ENCODE data around the gene CD69.
"Not testable (repeated sequence)": the region's sequence is repeated elsewhere in the genome, so short reads cannot be mapped to it uniquely, and the experiment has no call there.

Gene CD69

GRCh38 chr12:9721394-9722092 is 39.2 kb downstream of the CD69 start:
- TF ChIP-seq Cebpa-rat (IDR thresholded peaks at IDR 0.05) = peak in 5 of 11 experiments; percentile 51 to 95 (median 87); a peak in 9 of 22 replicates
- Histone ChIP-seq H3K9ac (peak overlapping the region; percentile 2 to 63 (median 36); a peak in 16 of 22 replicates), H3K27ac (peak overlapping the region; percentile 20 to 80 (median 67); a peak in 21 of 22 replicates), H3K4me1 (peaks cover 24 to 42% (median 37%) of the 10 kb centered on the region in 10 experiments), H3K27me3 (no peaks in the 10 kb centered on the region), H3K4me3 (peak overlapping the region in 3 of 10 experiments; percentile 4 to 6 (median 5); a peak in 2 of 20 replicates), H3K9me3 (replicated peaks in 1 of 11) (peaks cover 0 to 7% (median 0%) of the 10 kb centered on the region in 11 experiments; a peak in 5 of 22 replicates), H3K4me2 (peak overlapping the region; percentile 37 to 83 (median 69)), H4K20me1 (no peaks in the 10 kb centered on the region), H3K36me3 (no peaks in the 10 kb centered on the region)

GRCh38 chr12:9719790-9720189 is 40.9 kb downstream of the CD69 start:
- no peaks in the 10 kb centered on the region for H4K20me1 ChIP-seq
- H3K9me3 ChIP-seq (replicated peaks in 1 of 11) = peaks cover 0 to 14% (median 4%) of the 10 kb centered on the region in 11 experiments; a peak in 6 of 22 replicates
- no peaks in the 10 kb centered on the region for H3K27me3 ChIP-seq
- no peak for TF ChIP-seq Cebpa-rat (IDR thresholded peaks at IDR 0.05)
- peak overlapping the region in 8 of 11 experiments; percentile 9 to 81 (median 38); a peak in 9 of 22 replicates for H3K4me2 ChIP-seq
- no peak overlapping the region for H3K9ac ChIP-seq
- H3K36me3 ChIP-seq = no peaks in the 10 kb centered on the region
- H3K4me1 ChIP-seq = peaks cover 37 to 53% (median 46%) of the 10 kb centered on the region in 10 experiments
- no peak overlapping the region for H3K4me3 ChIP-seq
- peak overlapping the region in 8 of 11 experiments; percentile 2 to 74 (median 26); a peak in 8 of 22 replicates for H3K27ac ChIP-seq

GRCh38 chr12:9718968-9719367 is 41.7 kb downstream of the CD69 start:
- Histone ChIP-seq H3K4me3 (no peak overlapping the region), H4K20me1 (no peaks in the 10 kb centered on the region), H3K27ac (no peak overlapping the region), H3K4me1 (peaks cover 45 to 60% (median 53%) of the 10 kb centered on the region in 10 experiments), H3K4me2 (peak overlapping the region in 4 of 11 experiments; percentile 11 to 69 (median 38); a peak in 1 of 22 replicates), H3K9me3 (replicated peaks in 1 of 11) (peaks cover 0 to 14% (median 4%) of the 10 kb centered on the region in 11 experiments; a peak in 6 of 22 replicates), H3K36me3 (no peaks in the 10 kb centered on the region), H3K9ac (no peak overlapping the region), H3K27me3 (no peaks in the 10 kb centered on the region)
- no peak for TF ChIP-seq Cebpa-rat (IDR thresholded peaks at IDR 0.05)

- H3K4me1 ChIP-seq = peaks cover 51 to 67% (median 58%) of the 10 kb centered on the region in 10 experiments
- no peaks in the 10 kb centered on the region for H4K20me1 ChIP-seq
- no peaks in the 10 kb centered on the region for H3K36me3 ChIP-seq
- H3K27ac ChIP-seq = no peak overlapping the region
- peaks cover 0 to 14% (median 4%) of the 10 kb centered on the region in 11 experiments; a peak in 6 of 22 replicates for H3K9me3 ChIP-seq (replicated peaks in 1 of 11)
- H3K27me3 ChIP-seq = no peaks in the 10 kb centered on the region
- no peak for TF ChIP-seq Cebpa-rat (IDR thresholded peaks at IDR 0.05)
- no peak overlapping the region for H3K9ac ChIP-seq
- H3K4me2 ChIP-seq = 0 out of 22 replicates have a peak overlapping the region, but pooled peaks of 1 of the 11 experiments have one; percentile 3
- H3K4me3 ChIP-seq = no peak overlapping the region
Observed at GRCh38 chr12:9717070-9717925, 43.4 kb downstream of the CD69 start.

- Histone ChIP-seq H3K9me3 (replicated peaks in 1 of 11) (peaks cover 0 to 18% (median 4%) of the 10 kb centered on the region in 11 experiments; a peak in 6 of 22 replicates), H3K4me1 (peaks cover 25 to 44% (median 34%) of the 10 kb centered on the region in 10 experiments), H3K4me2 (peak overlapping the region in 9 of 11 experiments; percentile 7 to 68 (median 47); a peak in 14 of 22 replicates), H3K27ac (peak overlapping the region in 6 of 11 experiments; percentile 0 to 63 (median 29); a peak in 5 of 22 replicates)
- H3K36me3 ChIP-seq, H3K27me3 ChIP-seq, H4K20me1 ChIP-seq, H3K4me3 ChIP-seq, H3K9ac ChIP-seq: not testable (repeated sequence)
Observed at GRCh38 chr12:9713032-9713558, 47.6 kb downstream of the CD69 start.

GRCh38 chr12:9711664-9712063 is 49.0 kb downstream of the CD69 start:
- Histone ChIP-seq H3K27ac (no peak overlapping the region), H3K4me1 (peaks cover 36 to 58% (median 42%) of the 10 kb centered on the region in 10 experiments), H3K9me3 (replicated peaks in 1 of 11) (peaks cover 0 to 22% (median 2%) of the 10 kb centered on the region in 11 experiments; a peak in 5 of 22 replicates), H3K4me3 (no peak overlapping the region), H3K4me2 (no peak overlapping the region), H3K27me3 (no peaks in the 10 kb centered on the region), H3K36me3 (no peaks in the 10 kb centered on the region), H4K20me1 (no peaks in the 10 kb centered on the region), H3K9ac (no peak overlapping the region)
- no peak for TF ChIP-seq Cebpa-rat (IDR thresholded peaks at IDR 0.05)

- Histone ChIP-seq H3K4me1 (peaks cover 42 to 65% (median 49%) of the 10 kb centered on the region in 10 experiments), H3K27ac (no peak overlapping the region), H3K4me2 (no peak overlapping the region), H3K36me3 (no peaks in the 10 kb centered on the region), H3K4me3 (no peak overlapping the region), H4K20me1 (no peaks in the 10 kb centered on the region), H3K9me3 (replicated peaks in 1 of 11) (peaks cover 0 to 14% (median 1%) of the 10 kb centered on the region in 11 experiments; a peak in 9 of 22 replicates), H3K9ac (no peak overlapping the region), H3K27me3 (no peaks in the 10 kb centered on the region)
- no peak for TF ChIP-seq Cebpa-rat (IDR thresholded peaks at IDR 0.05)
Observed at GRCh38 chr12:9710584-9711375, 49.9 kb downstream of the CD69 start.

- Histone ChIP-seq H3K4me2 (peak overlapping the region in 4 of 11 experiments; percentile 41 to 76 (median 61); a peak in 4 of 22 replicates), H3K4me1 (peaks cover 23 to 52% (median 34%) of the 10 kb centered on the region in 10 experiments), H3K27ac (no peak overlapping the region; a peak in 1 of 22 replicates), H3K27me3 (no peaks in the 10 kb centered on the region), H3K36me3 (no peaks in the 10 kb centered on the region), H4K20me1 (no peaks in the 10 kb centered on the region), H3K4me3 (no peak overlapping the region), H3K9me3 (replicated peaks in 1 of 11) (peaks cover 6 to 29% (median 15%) of the 10 kb centered on the region in 11 experiments; a peak in 18 of 22 replicates), H3K9ac (no peak overlapping the region)
- no peak for TF ChIP-seq Cebpa-rat (IDR thresholded peaks at IDR 0.05)
Observed at GRCh38 chr12:9708853-9709252, 51.8 kb downstream of the CD69 start.
